Stimulated activated naive CD8-positive, alpha-beta T cell treated with anti-CD3 and anti-CD28 coated beads, Interleukin-15, Interleukin-2, amounts not matched to agents 100 U/mL and 50 U/mL, for 24 hours (primary cell): ENCODE results near the gene MYZAP.
"Not testable (repeated sequence)": the region's sequence is repeated elsewhere in the genome, so short reads cannot be mapped to it uniquely, and the experiment has no call there.

Experiments
- ATAC-seq: fragments of 150-1000 bp; cut with Tn5 transposase; one replicate; pipeline ENCODE4 v1.10.0; 2021
- DNase-seq: peaks from one replicate; pipeline ENCODE4 v3.0.0; 2021

Gene MYZAP

DNA sequence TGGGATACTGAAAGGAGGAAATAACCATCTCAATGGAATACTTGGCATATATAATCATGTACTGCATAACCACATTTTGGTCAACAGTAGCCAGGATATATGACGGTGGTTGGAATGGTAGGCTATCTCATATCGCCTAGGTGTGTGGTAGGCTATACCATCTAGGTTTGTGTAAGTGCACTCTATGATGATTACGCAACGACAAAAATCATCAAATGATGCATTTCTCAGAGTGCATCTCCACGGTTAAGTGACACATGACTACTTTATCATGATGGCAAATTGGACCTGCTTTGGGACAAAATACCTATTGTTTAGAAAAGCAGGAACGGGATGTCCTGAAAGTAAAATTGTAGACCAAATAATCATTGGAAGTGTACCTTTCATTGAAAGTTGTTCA lies 2.8 kb downstream of the MYZAP start:
- no peak for DNase-seq
- ATAC-seq = no peak

DNA sequence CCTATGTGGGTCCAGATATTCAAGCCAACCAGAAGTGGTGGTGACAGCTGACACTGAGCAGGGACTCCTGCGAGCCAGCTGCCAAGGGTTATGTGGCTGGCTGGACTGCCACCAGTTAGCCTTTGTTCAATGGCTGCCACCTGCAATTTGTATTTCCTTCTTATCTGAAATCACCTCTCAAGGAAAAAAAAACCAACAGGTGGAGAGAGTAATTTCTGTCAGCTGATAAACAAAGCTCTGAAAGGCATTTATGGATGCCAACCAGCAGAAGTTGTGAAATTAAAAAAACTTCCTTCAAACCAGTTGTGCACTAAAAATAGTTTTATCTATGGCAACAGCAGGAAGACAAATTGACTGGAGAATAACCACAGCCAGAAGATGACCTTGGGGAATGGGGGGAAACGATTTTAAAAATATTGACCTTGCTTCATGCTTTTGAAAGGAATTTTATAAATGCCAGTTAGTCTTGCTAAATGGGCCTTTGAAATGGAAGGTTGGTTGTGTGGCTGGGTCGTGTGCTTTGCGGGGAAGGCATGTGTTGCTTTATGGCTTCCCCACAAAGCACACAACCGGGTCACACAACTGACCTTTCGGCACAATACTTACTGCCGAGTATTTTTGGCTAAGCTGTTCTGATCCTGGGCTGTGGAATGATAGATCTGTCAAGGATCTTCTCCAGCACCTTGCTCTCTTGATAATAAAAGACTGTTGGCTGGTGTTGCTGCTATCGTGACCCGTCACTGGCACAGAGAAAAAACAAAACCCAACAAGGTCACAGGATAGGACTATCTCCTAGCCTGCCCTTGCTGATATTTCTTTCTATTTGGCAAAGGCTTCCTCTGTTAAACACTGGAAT lies 3.5 kb downstream of the MYZAP start:
- DNase-seq (no peak), ATAC-seq (no peak)

DNA sequence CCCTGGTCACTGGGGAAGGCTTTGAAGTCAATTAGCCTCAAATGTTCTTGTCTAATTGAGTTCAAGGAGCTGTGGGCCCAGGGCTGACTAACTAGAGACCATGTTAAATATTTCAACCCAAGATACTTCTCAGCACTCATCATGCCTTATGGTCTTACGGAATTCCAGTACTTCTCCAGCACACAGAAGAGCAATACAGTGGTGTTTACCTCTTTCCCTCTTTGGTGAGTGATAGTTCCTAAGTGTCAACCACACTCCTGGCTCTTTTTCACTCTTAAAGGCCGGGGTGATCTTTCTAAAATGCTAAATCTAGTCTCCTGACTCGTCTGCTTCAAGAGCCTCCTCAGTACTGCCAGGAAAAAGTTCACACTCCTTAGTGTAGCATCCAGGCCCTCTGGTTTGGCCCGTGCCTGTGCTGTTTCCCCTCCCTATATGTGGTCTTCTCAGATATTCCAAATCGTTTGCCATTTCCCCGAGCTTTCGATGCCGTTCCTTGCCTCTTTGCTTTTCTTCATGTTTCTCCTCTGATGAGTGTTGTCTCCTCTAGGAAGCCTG lies 4.7 kb downstream of the MYZAP start:
- DNase-seq (no peak), ATAC-seq (no peak)

DNA sequence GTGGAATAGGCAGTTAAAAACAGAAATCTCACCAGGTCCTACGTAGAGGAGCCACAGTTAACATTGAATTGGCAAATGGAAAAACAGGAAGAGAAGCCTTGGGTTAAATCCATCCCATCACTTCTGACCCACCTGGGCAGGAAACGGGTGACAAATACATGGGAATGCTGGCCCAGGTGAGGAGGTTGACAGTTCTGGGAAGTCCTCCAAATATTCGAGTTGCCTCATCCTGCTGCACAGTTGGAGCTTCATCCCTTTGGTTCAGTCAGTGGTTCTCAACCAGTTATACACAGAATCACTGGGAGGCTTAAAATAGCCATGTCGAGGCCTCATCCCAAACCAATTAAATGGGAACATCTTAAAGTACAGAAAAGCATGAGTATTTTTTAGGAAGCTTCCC lies 5.3 kb downstream of the MYZAP start:
- no peak for ATAC-seq
- DNase-seq = no peak

DNA sequence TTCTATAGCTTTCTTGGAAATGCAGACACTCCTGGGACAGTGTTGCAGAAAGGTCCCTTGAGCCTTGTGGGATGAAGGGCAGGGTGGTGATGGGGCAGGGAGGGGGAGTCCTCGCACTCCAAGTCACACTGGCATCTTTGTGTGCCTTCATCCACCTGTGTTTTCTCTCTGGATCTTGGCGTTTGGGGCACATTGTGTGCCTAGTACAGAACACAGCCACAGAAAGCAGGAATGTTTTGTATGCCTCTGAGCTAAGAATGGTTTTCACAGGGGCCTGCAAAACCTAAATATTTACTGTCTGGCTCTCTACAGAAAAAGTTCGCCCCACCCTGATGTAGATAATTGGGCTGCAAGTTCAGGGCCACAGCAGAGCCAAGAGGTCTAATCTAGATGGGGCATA lies 5.7 kb downstream of the MYZAP start:
- DNase-seq (no peak), ATAC-seq (no peak)

DNA sequence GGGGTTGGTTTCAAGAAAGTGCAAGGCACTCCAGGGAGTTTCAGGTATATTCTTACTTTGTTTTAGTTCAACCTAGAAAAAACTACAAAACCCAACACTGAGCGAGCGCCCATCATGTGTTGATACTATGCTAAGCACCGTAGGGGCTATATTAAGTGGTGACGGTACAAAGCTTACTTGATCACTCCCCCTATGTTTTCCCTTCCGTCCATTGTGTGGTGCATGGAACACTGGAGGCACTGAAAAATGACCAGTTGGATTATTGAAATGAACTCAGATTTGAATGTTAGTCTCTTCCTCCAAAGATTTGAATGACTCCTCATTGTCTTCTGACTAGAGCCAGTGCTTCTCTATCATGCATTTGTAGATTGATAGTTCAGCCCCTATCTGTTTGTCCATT lies 6.6 kb downstream of the MYZAP start:
- no peak for ATAC-seq
- no peak for DNase-seq

DNA sequence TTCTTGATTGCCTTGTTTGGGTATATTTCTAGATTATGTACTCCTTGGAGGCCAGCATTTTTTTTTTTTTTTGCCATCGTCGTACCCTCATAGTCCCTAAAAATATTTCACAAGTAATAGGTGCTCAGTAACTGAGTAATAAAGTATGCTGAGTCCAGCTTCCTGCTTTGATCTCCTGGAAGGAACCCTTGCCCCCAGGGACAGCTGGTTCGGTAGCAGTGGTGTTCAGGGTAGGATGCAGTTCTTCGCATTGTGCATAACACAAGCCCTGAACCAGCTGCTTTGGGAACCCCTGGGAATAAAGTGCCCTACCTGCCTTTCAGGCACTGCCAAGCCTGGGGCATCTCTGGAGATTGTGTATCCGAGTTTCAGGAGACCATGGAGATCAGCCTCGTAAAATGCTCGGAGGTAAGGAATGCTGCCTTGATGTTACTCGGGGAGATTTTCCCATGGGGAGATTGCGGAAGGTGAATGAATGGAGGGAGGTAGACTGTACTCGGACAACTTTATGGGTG lies 7.6 kb downstream of the MYZAP start:
- no peak for DNase-seq
- no peak for ATAC-seq

DNA sequence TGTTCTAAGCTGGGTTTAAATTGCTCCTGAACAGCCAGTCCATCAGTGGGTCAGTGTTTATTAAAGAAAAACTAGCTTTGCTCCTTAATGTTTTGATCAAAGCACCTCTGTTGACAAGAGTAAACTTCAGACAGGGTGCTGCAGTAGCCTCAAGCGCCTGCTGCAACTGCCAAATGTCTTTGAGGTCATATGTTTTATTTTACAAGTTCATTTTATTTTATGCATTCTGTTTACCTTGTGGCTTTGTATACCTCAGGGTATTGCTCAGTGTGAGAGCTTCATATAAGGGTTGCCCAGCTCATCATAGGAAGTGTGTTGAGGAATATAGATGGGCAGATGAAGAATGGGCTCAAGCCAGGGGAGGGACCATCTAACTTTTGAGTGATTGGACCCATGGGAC lies 8.5 kb downstream of the MYZAP start:
- DNase-seq (no peak), ATAC-seq (no peak)

DNA sequence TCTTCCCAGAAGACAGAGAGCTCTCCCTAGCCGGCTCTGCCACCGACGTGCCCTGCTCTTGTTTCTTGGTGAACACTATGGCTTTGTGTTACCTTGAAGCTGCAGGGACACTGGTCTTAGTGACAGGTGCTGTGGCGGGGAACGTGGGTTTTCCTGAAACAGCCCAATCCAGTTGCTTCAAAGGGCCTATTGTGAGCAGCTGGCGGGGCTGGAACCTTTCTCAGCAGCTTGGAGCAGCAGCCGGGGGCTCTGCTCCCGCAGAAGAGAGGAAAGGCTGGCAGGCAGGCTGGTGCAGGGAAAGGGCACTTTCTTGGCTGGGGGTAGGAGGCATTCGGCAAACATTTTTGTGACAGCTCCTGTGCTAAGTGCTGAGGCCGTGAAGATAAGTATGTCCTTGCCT lies 12.8 kb downstream of the MYZAP start:
- no peak for ATAC-seq
- no peak for DNase-seq

DNA sequence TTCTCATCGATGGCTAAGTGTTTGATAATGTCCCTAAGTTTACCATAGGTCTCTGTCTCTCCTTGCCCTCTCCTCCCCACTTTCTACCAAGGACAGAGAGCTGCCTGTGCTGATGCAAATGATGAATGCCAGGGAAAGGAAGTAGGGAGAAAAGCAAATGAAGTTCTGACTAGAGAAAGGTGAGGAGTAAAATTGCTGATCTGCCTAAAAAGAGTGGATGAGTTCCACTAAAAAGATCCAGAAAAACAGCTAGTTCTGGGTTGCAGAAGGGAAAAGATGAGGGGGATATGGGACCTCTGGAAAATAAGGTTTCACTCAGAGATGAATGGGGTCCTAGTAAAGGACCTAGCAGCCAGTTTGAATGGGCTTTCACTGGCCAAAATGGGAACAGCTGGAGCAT lies 13.8 kb downstream of the MYZAP start:
- ATAC-seq = no peak
- DNase-seq = no peak

DNA sequence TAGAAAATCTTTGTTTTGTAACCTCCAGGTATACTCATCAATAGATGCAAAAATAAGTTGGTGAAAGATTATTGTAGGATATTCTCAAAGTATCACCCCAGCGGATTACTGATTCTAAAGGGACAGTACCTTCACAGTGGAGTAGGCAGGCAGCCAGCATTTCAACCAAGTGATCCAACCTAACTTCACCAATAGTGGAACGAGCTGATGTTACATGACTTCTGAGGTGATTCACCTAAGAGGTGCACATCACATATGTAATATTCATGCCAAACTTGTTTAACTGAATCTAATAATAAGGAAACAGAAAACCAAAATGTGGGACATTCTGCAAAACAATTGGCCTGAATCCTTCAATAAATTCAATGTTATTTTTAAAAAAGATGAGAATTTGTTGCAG lies 14.3 kb downstream of the MYZAP start:
- DNase-seq = no peak
- ATAC-seq = no peak

DNA sequence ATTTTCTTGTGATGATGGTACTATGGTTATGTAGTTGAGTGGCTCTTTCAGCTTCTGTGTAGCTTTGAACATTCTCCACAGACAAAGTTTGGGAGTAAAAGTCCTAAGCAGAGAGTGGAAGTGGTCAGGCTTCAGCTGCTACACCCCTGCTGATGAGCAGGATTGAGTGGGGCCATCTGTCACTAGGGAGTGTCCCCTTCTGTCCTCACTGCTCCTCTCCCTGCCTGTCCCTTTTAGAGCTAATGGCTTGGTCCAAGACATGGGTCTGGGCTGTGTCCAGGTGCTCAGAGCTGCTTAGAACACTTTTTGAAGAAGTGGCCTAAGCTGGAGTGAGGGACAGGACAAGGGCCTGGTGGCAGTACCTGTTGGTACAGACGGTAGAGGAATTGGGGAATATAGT lies 15.1 kb downstream of the MYZAP start:
- ATAC-seq (no peak), DNase-seq (no peak)

DNA sequence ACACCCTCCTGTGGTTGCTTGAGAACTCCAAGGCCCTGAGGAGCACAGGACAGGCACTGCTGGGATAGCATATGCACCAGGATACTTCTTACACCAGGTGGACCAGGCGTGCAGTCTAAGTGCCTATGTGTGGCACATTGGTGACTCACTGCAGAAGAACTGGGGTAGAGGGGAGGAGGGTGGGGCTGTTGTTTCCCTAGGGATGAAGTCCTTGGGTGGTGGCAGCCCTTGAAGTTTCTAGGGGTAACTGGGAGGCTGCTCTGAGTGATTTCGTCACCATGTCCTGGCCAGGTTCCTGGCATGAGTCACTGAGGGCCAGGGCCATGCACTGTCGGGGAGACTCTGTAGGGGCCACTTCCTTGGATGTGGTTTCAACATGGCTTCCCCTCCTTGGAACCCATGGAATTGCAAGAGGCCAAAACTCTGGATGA lies 15.9 kb downstream of the MYZAP start:
- ATAC-seq (no peak), DNase-seq (no peak)

DNA sequence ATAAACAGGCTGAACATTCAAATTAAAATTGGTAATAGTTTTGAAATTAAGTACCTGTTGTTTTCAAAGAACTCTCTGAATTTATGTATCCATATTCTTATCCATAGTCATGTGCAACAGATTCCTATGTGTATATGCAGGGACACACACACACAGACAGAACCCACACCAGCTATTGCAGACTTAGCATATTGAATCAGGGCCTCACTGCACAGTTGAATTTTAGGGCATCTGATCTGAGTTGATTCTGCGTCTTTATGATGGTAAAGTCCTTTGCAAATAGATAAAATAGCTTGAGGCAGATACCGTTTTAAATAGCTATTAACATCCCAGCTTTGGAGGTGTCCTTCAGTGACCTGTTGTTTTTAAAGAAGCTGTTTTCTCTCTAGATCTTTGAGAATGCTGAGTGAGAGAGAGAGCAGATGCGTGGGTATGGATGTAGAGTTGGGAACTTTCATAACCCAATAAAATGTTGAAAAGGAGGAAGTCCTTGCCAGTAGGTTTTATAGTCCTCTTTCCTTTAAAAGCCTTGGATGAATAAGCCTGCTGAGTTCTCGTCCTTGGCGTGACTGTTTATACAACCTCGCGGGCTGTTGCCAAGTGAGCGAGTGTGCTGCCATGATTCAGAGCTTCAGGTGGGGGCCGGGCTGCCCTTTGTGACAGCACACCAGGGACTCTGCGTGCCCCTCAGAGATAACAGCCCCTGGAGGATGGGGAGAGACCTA lies 18.3 kb downstream of the MYZAP start:
- no peak for ATAC-seq
- DNase-seq = no peak

DNA sequence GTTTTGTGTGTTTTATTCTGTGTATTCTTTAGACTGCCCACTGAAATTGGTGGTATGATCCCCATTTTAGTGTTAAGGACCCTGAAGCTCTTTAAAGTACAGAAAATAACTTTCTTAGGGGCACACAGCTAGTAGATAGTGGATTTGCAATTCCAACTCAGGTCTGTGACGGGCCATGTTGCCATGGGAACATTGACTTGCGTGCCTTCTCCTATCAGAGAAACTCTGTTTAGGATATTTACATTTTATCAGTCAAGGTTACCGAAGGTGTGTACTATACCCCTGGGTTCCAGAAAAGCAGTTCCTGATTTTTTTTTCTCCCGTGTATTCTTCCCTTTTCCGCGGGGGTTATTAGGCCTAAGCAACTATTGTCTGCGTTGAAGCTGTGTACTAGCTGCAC lies 19.4 kb downstream of the MYZAP start:
- no peak for ATAC-seq

DNA sequence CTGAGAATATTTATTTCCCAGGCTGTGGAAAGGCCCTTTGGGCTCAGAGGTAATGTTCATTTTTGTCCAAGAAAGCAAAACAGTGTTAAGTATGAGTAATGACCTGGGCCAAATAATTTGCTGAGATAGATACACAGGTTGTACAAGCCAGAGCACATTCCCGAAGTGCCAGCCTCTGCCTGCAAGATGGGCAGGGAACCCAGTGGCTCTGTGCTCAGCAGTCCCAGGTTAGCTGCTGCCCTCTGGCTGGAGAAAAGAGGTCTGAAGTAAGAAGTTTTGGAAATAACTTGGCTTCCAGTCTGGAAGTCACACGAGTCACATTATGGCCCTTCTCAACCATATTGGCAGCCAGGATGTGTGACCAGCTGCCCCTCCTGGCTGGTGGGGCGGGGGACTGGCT lies 20.2 kb downstream of the MYZAP start:
- DNase-seq (no peak), ATAC-seq (no peak)

More for the DNA sequence above, 19.4 kb downstream of the MYZAP start:
- no peak for DNase-seq

DNA sequence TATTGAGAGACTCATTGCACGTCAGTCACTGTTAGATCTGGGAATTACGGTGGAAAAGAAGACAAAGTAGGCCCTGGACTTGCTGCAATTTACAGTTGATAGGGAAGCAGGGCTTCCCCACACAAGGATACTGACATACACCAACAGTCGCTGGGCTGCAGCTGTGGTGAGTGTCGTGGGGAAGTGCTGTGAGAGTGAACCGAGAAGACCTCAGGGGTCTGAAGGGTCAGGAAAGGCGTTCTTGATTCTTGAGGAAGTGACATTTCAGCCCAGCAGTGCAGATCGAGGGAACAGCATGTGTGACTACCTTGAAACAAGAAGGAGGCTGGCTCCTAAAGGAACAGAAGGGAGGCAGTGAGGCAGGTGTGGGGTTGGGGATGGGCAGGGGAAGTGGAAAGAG lies 22.5 kb downstream of the MYZAP start:
- ATAC-seq (no peak), DNase-seq (no peak)

DNA sequence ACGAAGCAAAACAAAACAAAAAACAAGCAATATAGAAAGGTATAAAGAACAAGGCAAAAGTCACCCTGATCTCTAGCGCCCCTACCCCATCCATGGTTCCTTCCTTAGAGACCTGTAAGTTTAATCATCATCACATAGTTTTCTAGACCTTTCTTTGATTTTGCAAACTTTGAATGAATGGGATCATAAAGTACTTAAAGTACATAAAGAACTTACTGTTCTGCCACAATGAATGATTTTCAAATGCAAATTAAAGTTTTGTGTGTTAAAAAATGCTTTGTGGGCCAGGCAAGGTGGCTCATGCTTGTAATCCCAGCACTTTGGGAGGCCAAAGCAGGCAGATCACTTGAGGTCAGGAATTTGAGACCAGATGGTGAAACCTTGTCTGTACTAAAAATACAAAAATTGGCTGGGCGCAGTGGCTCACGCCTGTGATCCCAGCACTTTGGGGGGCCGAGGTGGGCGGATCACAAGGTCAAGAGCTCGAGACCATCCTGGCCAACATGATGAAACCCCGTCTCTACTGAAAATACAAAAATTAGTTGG lies 24.3 kb downstream of the MYZAP start:
- not testable (repeated sequence) for ATAC-seq, DNase-seq

DNA sequence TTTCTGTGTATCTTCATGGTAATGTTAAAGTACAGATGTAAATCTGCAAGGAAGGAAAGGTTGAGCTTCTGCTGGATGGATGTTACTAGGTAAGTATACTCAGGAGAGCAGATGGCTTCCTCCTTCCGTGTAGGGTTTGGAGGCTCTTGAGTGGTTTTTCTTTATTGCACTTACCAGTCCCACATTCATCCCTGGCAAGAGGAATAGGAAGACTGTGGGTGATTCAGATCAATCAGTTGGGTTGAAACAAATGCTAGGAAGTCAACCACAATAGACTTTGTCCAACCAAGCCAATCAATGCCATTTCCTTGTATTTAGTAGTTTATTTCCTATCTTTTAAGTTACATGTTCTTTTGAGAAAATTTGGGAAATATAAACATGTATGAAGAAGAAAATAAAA lies 26.6 kb downstream of the MYZAP start:
- no peak for ATAC-seq
- DNase-seq = no peak

DNA sequence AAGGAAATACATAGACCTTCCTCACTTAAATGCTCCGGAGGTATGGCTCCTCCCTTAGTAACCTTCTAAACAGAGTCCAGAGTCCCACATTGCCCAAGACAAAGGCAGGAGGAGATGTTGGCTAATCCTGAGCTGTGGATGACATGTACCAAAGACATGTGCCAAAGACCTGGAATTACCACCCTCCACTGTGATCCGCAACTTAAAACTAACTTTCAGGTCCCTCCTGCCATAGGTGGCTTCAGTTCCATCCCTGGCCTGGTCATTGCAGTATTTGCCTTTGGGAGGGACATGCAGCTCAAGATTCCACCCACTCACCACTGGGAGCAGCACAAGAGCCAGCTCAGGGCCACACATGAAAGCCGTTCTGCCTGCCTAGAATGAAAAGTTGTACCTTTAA lies 28.0 kb downstream of the MYZAP start:
- DNase-seq (no peak), ATAC-seq (no peak)

DNA sequence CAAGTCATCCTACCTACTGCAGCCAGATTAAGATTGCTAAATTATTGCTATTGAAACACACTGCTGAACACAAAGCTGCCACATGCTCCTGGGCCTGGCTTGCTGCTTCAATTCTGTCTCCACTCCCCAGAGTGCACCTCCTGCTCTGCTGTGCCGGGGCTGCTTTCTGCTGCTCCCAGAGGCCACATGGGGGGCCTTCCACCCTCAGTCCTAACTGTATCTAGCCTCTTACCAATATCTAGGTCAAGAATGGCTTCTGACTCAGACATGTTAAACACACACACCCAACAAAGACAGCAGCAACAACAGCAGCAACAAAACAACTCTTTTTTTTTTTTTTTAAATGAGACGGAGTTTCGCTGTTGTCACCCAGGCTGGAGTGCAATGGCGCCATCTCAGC lies 33.0 kb downstream of the MYZAP start:
- DNase-seq (no peak), ATAC-seq (no peak)

DNA sequence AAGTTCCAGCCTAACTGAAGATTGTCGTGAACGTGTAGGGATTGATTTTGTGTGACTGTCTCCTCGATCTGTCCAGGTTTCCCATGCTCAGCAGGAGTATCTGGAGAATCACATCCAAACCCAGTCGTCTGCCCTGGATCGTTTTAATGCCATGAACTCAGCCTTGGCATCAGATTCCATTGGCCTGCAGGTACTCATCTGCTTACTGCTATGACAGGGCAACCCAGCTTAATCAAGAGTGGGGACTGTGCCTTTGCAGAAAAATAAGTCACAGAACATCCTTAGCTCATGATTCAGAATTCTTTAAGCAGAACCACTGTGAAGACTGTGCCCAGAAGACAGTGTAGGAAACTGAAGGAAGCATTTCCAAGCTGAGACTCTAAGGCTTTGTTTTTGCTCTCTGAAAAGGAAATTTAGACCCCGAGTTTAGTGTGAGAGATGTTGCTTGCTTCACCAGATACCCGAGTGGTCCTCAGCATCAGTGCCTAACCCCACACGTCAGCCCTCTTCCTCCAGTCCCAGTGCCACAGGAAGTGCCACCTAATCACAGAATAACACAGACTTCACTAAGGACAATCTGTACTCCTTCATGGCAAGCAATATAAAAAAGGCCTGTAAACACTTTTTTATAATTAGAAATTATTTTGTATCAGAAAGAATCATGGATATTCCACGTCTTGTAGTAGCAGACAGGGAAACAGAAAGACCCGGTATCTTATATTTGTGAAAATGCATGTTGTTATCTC lies 34.2 kb downstream of the MYZAP start:
- no peak for DNase-seq

More for the DNA sequence above, 34.2 kb downstream of the MYZAP start:
- no peak for ATAC-seq
